Measurements from ENCODE around the gene ADK.
"Not testable (repeated sequence)": the region's sequence is repeated elsewhere in the genome, so short reads cannot be mapped to it uniquely, and the experiment has no call there.

The ADK gene

DNA sequence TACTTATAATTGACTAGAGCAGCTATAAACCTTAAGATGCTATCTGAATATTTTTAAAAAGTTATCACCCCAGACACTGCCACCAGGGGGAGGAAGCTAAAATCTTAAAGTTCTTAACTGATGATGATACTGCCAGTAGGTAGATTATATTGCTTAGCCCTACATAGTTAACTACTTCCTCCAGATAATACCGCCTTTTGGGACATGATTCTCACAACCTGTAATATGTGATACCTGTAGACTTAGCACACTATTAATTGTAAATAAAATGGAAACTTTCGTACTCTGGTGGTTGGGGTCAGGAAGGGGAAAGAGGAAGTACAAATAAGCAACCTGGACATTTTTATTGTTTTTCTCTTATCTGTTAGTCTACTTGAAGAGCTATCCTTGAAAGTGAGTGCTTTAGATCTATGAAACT lies 268.9 kb downstream of the ADK start:
- no peak for DNase-seq (ENCODE audit: low read depth in 2 of 2)

DNA sequence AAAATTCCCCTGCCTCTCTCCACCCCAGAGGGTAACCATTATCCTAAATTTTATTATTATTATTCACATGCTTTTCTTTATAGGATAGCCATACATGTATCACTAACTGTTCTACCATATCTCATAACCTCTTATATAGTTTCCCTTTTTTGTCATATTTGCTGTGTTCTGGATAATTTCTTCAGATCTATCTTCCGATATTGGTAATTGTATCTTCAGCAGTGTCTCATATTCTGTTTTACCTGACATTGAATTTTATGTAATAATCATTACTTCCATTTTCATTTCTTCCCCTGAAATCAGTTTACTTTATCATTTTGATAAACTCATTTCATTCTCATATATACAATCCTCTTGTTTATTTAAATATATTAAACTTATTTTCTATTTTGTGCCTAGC lies 273.5 kb downstream of the ADK start:
- DNase-seq (ENCODE audit: low read depth in 2 of 2): no peak

DNA sequence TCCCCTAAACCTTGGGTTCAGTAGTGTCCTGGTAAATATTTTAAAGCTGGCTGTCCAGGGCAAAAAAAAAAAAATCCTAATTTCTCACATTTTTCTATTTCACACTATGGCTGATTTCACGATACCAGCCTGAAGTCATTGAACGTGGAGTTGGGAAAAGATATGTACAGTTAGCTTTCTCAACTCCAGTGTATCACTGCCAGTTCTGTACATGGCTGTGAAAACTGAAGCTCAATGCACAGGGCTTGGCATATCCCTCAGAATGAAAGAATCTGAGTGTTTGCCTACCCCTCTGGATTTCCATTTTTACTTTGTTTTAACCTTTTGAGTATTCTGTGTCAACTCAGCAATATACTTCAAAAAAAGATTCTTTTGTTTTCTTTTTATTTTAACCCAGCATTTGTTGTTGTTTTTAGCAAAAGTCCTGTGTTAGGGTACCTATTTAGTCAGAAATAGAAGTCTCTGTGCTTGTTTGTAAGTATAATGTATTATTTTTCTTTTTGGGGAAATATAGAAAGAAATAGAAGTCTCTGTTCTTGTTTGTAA lies 274.5 kb downstream of the ADK start:
- no peak for DNase-seq (ENCODE audit: low read depth in 2 of 2)

DNA sequence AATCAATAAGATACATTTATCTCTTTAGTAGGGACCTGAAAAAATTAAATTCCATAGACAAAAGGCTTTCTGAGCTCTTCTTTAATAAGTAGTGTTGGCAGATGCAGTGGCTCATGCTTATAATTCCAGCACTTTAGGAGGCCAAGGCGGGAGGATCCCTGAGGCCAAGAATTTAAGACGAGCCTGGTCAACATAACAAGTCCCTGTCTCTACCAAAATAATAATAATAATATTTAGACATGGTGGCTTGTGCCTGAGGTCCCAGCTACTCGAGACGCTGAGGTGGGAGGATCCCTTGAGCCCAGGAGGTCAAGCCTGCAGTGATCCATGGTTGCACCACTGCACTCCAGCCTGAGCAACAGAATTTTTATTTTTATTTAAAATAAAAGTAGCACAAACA lies 280.8 kb downstream of the ADK start:
- no peak for DNase-seq (ENCODE audit: low read depth in 2 of 2)

DNA sequence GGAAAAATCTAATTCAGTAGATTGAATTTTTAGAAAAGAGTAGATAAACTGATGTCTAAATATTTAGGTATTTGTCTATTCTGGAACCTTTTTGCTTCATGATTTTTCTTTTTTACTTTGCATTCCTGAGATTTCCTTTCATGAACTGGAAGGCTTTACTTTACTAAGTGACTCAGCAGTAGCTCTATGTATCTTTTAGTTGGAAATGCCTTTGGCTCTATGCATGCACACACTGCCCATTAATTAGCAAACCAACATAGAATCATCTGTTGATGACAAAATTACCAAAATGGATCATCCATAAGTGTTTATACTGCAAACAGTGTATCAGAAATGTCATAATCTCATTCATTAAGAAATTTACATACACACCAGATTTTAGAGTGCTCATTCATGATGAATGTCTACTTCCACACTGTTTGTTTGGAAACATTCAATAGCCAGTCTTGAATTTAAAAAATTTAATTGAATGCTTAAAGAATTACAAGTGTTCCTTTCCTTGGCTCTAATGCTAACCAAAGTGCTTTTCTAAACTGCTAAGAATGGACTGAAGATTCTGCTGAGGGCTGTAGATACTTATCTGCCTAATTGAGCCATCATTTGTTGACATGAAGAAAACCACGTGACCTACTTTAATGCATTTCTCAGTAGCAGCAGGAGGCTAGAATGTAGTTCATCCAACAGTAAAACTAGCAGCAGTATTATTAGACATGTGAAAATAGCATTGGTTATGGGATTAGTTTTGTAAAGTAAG lies 282.0 kb downstream of the ADK start:
- DNase-seq (ENCODE audit: low read depth in 2 of 2): no peak

DNA sequence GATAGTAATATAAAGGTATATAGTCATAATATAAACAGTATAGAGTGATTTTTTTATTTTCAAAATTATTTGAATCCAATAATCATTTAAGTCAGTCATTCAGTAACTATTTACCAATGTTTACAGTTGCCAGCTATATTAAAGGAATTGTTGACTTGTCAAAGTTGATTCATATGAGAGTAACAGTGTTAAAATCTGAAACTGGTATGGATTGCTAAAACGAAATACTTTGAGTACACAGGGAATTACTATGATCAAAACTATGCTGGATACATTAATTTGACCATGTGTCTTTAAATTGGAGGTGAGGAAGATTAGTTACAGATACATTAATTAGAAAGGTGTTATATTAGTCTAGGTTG lies 282.6 kb downstream of the ADK start:
- no peak for DNase-seq (ENCODE audit: low read depth in 2 of 2)

DNA sequence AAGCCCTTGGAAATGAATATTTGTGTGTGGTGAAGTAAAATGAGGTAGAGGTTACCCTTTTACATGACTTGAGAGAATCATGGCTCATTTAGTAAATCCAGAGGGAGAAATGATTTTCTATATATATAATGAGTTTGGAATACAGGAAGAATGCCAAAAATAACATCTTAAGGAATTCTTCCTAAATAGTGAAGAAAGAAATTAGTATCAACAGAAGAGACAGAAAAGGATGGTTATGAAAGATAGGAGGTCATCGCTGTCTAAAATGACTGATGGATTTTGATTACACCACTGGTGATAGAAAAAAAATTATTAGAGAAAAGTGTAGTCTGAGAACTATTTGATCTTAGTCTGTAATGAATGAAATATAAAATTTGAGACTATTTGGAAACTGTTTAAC lies 283.0 kb downstream of the ADK start:
- DNase-seq (ENCODE audit: low read depth in 2 of 2): no peak

DNA sequence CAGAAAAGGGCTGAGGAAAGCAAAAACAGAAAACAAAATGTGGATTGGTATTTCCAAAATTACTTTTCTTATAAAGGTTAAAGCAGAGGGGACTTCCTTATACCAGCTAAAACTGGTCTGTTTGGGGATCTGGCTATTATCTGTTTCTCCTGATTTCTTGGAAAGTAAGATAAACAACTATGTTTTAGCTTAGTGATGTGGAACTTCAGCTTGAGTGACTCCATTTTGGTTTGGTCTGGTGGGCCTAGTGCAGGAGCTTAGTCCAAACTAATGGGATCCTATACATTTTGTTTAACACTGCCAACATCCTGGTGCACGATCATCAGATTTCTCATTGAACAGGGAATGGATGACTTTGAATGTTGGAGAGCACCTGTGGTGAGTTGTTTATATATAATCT lies 283.5 kb downstream of the ADK start:
- no peak for DNase-seq (ENCODE audit: low read depth in 2 of 2)

DNA sequence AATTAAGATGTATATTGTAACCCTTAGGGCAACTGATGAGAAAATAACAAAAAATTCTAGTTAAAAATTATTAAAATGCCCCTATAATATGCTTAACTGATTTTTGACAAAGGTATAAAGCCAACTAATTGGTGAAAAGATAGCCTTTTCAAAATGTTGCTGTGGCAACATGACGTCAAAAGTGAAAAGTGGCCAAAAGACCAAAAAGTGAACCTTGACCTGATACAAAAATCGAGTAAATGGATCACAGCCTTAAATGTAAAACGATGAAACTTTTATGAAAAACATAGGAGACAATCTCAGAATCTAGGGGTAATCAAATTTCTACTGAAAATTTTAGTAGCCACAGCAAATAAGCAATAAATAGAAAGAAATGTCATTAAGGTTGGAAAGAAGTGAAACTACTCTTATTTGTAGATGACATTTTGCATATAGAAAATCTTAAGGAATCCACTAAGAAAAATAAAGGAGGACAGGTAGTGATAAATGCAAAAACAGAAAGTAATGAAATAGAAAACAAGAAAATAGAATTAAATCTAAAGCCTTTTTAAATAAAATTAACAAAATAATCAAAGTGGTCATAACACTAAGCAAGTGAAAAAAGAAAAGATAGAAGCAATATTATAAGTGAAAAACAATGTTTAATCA lies 285.6 kb downstream of the ADK start:
- DNase-seq (ENCODE audit: low read depth in 2 of 2): no peak

DNA sequence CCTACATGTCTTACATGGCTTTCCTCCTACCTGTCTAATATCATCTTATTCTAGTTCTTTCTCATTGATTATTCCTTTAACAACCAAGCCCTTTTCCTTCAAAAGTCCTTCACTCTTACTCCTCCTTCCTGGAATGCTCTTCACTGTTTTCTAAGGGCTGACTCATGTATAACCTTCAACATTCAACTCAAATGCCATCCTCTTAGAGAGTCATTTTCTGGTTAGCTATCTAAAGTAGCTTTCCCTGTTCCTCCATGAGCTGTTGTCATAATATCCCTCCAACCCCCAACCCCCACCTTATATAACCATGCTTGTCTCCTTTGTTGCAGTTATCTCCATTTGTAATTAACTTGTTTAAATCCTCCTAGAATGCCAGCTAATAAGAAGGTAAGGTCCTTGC lies 286.8 kb downstream of the ADK start:
- no peak for DNase-seq (ENCODE audit: low read depth in 2 of 2)

DNA sequence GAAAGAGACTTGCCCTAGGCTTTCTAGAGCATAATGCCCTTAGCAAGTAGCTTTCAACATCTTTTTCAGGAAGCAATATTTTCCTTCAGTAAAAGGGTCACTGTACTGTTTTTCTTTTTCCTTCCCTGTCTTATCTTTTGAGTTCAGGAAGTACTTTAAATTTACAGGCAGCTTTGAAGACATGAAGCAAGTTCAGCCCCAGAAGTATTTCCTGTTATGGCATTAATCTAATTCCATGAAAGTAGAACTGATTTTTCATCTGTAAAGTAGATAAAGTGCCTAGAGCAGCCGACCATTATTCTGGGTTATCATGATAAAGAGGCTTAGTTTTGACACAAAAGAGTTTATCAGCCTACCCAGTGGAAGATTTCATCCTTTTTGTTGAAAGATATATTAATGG lies 288.2 kb downstream of the ADK start:
- DNase-seq (ENCODE audit: low read depth in 2 of 2): no peak

DNA sequence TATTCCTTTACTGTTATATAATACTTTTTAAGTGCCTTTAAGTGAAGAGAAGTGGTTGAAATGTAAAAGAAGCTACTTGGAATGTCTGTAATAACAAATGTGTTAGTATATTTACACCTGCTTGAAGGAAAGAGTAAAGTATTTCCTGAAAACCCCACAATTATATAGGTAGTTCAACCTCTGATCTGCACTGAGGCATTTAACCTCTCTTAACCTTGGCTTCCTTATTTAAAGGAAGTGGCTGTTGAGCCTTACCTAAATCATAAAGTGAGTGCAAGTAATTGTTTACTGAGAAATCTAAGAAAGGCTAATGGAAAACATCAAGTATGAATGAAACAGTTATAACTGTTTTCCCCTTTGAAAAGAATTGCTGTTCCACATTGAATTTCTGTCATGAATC lies 294.5 kb downstream of the ADK start:
- no peak for DNase-seq (ENCODE audit: low read depth in 2 of 2)

DNA sequence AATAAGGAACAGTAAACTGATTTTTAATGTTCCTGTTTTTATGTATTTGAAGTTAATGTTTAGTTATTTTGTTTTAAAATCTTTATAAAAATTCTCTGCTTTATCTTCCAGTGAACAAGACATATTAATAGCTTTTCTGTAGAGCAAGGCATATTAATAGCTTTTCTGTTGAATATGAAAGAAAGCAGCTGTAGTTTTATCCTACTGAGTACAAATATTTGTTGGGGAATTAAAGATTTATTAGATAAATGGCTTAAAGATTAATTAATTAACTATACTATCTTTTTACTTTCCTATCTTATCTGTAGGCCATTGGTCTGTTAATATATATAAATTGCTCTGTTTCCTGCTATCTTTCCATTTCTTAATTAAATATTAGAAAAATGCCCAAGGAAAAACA lies 299.6 kb downstream of the ADK start:
- no peak for DNase-seq (ENCODE audit: low read depth in 2 of 2)

DNA sequence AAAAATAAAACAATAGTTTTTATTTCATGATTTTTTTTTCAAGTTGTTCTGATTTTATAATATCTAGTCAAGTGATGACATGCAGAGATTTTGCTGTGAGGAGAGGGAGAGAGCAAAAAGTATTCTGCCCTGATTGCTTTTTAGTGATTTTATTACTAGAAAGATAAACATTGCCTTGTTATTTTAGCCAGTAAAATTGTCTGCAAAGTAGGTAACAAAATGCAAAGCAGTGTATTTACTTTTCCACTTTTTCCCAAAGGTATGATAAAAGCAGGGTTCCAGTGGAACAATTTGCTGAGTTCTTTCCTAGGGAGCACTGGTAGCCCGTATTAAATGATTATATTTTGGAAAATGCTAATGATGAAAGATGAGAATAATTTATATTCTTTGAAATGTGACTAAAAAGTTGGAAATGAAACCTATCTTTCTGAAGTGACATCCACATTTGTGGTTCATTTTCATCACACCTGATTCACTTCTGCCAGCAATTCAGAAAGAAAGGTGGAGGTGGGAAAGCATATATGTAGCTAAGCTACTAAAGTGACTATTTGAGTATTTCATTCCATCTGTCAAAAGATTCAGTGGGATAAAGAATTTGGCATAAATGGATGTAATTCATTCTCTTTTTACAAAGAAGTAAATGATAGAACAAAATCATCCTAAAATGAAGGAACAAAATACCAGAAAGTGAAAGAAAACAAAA lies 300.3 kb downstream of the ADK start:
- no peak for DNase-seq (ENCODE audit: low read depth in 2 of 2)

DNA sequence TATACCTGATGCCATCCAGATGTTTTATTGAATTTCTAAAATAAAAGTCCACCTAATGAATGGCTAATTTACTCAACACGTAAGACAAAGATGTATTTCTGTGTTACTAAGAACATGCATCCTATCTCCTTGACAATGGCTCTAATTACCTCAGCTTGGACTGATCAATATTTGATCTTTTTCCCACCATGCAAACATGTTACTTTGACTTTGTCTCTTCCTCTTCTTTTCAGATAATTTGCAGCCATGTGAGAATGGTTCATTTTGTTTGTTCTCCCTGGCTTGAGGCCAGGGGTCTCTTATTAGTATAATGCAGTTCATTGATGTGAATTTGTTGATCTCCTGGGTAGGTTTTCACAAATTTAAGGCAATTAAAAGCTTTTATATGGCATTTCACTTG lies 302.1 kb downstream of the ADK start:
- DNase-seq (ENCODE audit: low read depth in 2 of 2): no peak

DNA sequence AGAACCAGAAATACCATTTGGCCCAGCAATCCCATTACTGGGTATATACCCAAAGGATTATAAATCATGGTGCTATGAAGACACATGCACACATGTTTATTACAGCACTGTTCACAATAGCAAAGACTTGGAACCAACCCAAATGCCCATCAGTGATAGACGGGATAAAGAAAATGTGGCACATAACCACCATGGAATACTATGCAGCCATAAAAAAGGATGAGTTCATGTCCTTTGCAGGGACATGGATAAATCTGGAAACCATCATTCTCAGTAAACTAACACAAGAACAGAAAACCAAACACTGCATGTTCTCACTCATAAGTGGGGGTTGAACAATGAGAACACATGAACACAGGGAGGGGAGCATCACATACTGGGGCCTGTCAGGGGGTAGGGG lies 306.5 kb downstream of the ADK start:
- not testable (repeated sequence) for DNase-seq (ENCODE audit: low read depth in 2 of 2)

DNA sequence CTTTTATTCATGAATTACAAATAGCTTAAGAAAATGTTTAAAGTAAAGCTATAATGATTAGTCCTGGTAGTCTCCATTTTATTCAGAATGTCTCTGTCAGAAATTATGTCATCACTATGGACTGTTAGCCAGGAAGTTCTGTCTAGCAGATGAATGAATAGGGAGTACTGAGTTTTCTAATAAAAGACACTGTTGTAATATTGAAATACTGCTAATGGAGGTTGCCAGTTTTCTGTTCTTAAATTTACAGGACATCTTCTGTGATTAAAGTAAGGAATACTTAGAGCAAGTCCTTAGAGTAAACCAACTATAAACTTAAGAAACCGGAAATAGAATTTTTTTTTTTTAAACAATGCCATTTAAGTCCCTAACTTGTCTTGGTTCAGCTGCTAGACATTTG lies 309.8 kb downstream of the ADK start:
- no peak for DNase-seq (ENCODE audit: low read depth in 2 of 2)

DNA sequence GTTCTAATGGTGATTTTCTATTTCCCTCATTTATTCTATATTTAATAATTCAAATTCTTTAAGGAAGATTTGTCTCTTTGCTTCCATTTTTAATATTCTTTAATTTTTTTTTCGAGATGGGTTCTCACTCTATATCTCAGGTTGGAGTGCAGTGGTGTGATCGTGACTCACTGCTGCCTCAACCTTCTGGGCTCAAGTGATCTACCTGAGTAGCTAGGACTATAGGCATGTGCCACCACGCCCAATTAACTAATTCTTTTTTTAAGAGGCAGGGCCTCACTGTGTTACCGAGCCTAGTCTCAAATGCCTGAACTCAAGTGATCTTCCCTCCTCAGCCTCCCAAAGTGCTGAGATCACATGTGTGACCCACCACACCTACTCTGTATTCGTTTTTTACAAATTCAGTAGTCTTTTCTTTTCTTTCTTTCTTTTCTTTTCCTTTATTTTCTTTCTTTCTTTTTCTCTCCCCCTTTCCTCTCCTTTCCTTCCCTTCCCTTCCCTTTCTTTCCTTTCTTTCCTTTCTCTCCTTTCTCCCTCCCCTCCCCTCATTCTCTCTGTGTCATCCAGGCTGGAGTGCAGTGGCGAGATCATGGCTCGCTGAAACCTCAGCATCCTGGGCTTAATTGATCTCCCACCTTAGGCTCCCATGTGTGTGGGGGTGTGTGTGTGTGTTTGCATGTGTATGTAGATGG lies 323.1 kb downstream of the ADK start:
- no peak for DNase-seq (ENCODE audit: low read depth in 2 of 2)

DNA sequence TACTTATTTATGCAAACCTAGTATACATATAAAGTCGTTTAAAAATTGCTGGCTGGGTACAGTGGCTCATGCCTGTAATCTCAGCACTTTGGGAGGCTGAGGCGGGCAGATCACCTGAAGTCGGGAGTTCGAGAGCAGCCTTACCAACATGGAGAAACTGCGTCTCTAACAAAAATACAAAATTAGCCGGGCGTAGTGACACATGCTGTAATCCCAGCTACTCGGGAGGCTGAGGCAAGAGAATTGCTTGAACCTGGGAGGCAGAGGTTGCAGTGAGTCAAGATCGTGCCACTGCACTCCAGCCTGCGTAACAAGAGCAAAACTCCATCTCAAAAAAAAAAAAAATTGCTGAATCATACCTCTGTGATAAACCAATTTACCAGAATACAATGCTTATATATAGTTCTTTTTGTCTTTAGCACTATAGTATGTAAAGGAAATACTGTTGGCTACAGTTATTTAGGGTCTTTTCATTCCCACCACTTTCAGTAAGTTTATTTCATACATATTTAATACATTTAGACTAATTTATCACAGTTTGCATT lies 325.2 kb downstream of the ADK start:
- DNase-seq (ENCODE audit: low read depth in 2 of 2): not testable (repeated sequence)

DNA sequence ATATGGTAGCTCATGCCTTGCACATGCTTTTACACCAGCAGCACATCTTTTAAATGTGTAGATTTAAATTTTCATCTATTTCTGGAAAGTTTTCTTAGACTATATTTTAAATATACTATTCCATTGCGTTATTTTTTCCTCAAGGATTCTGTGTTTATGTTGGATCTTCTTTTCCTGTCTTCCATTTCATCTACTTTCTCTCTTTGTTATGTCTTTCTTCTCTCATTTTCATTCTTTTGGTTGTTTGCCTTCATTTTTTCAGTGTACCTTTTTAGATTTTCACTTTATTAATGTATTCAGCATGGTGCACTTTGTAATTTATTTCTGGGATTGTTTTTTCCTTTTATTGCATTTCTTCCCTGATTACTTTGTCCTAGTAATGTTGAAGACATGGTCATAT lies 329.8 kb downstream of the ADK start:
- DNase-seq (ENCODE audit: low read depth in 2 of 2): no peak

DNA sequence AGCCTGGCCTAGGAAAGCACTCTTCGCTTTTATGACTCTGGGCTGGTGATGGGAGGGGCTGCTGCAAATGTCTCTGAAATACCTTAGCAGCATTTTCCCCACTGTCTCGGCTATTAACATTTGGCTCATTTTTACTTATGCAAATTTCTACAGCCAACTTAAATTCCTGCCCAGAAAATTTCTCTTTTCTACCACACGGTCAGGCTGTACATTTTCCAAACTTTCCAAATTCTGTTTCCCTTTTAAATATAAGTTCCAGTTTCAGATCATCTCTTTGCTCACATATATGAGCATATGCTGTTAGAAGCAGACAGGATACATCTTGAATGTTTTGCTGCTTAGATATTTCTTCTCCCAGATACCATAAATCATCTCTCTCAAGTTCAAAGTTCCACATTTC lies 332.3 kb downstream of the ADK start:
- DNase-seq (ENCODE audit: low read depth in 2 of 2): no peak

DNA sequence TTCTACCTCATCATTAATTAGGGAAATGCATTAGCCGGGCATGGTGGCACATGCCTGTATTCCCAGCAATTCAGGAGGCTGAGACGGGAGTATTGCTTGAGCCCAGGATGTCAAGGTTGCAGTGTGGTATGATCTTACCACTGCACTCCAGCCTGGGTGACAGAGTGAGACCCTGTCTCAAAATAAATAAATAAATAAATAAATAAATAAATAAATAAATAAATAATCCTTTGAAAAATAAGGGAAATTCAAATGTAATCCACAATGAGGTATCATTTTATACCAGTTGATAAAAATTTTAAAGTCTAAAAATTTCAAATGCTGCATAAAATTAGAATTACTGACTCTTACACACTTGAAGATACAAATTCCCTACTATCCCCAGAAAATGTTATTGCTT lies 334.3 kb downstream of the ADK start:
- DNase-seq (ENCODE audit: low read depth in 2 of 2): no peak

Data from activated CD8-positive, alpha-beta memory T cell treated with anti-CD3 and anti-CD28 coated beads for 4 hours (primary cell).